ENCODE measurements around the gene SRGAP2. TPM values are rescaled to one million over a fixed set of nuclear protein-coding genes. Genes with fewer than 3 reads are reported as not detected.
"Not testable (repeated sequence)": the region's sequence is repeated elsewhere in the genome, so short reads cannot be mapped to it uniquely, and the experiment has no call there.

Gene SRGAP2
- total and polyA plus RNA-seq, 9 donors = 44.8 to 84.6 (median 72.9) TPM

- DNase-seq; H3K36me3 ChIP-seq (ENCODE audit: control insufficient read depth, insufficient read depth, low read length); H3K27me3 ChIP-seq (ENCODE audit: control insufficient read depth, insufficient read depth, low read length); H3K4me1 ChIP-seq (ENCODE audit: control insufficient read depth, insufficient read depth, low read length); H3K4me3 ChIP-seq (ENCODE audit: low read length); H3K27ac ChIP-seq (ENCODE audit: low read length); H3K9me3 ChIP-seq (replicated peaks; ENCODE audit: control insufficient read depth, low read depth, low read length): not testable (repeated sequence)
- no CpG with 5 or more reads among the region's 6 CpGs for WGBS (ENCODE audit: insufficient coverage)
Measured at GRCh38 chr1:206224190-206224776, 20.9 kb downstream of the SRGAP2 start.

GRCh38 chr1:206225386-206225785 lies 22.0 kb downstream of the SRGAP2 start:
- H3K9me3 ChIP-seq (replicated peaks; ENCODE audit: control insufficient read depth, low read depth, low read length); H3K4me1 ChIP-seq (ENCODE audit: control insufficient read depth, insufficient read depth, low read length); H3K27me3 ChIP-seq (ENCODE audit: control insufficient read depth, insufficient read depth, low read length); H3K36me3 ChIP-seq (ENCODE audit: control insufficient read depth, insufficient read depth, low read length); H3K27ac ChIP-seq (ENCODE audit: low read length); H3K4me3 ChIP-seq (ENCODE audit: low read length); DNase-seq: not testable (repeated sequence)
- no CpG with 5 or more reads among the region's 4 CpGs for WGBS (ENCODE audit: insufficient coverage)

GRCh38 chr1:206226886-206227285 lies 23.5 kb downstream of the SRGAP2 start:
- WGBS (ENCODE audit: insufficient coverage) = no CpG with 5 or more reads among the region's 5 CpGs
- H3K36me3 ChIP-seq (ENCODE audit: control insufficient read depth, insufficient read depth, low read length); H3K27ac ChIP-seq (ENCODE audit: low read length); H3K4me1 ChIP-seq (ENCODE audit: control insufficient read depth, insufficient read depth, low read length); H3K4me3 ChIP-seq (ENCODE audit: low read length); H3K9me3 ChIP-seq (replicated peaks; ENCODE audit: control insufficient read depth, low read depth, low read length); DNase-seq; H3K27me3 ChIP-seq (ENCODE audit: control insufficient read depth, insufficient read depth, low read length): not testable (repeated sequence)

- not testable (repeated sequence) for H3K9me3 ChIP-seq (replicated peaks; ENCODE audit: control insufficient read depth, low read depth, low read length); H3K27ac ChIP-seq (ENCODE audit: low read length); H3K27me3 ChIP-seq (ENCODE audit: control insufficient read depth, insufficient read depth, low read length); H3K36me3 ChIP-seq (ENCODE audit: control insufficient read depth, insufficient read depth, low read length); H3K4me3 ChIP-seq (ENCODE audit: low read length); H3K4me1 ChIP-seq (ENCODE audit: control insufficient read depth, insufficient read depth, low read length); DNase-seq
- WGBS (ENCODE audit: insufficient coverage) = no CpG with 5 or more reads among the region's 2 CpGs
Measured at GRCh38 chr1:206229286-206229685, 25.9 kb downstream of the SRGAP2 start.

GRCh38 chr1:206231989-206232388 lies 28.6 kb downstream of the SRGAP2 start:
- no CpG with 5 or more reads among the region's 9 CpGs for WGBS (ENCODE audit: insufficient coverage)
- H3K4me3 ChIP-seq (ENCODE audit: low read length); H3K9me3 ChIP-seq (replicated peaks; ENCODE audit: control insufficient read depth, low read depth, low read length); H3K36me3 ChIP-seq (ENCODE audit: control insufficient read depth, insufficient read depth, low read length); H3K4me1 ChIP-seq (ENCODE audit: control insufficient read depth, insufficient read depth, low read length); DNase-seq; H3K27me3 ChIP-seq (ENCODE audit: control insufficient read depth, insufficient read depth, low read length); H3K27ac ChIP-seq (ENCODE audit: low read length): not testable (repeated sequence)

GRCh38 chr1:206232970-206233645 lies 29.8 kb downstream of the SRGAP2 start:
- H3K27me3 ChIP-seq (ENCODE audit: control insufficient read depth, insufficient read depth, low read length); H3K9me3 ChIP-seq (replicated peaks; ENCODE audit: control insufficient read depth, low read depth, low read length); H3K27ac ChIP-seq (ENCODE audit: low read length); DNase-seq; H3K4me1 ChIP-seq (ENCODE audit: control insufficient read depth, insufficient read depth, low read length); H3K4me3 ChIP-seq (ENCODE audit: low read length); H3K36me3 ChIP-seq (ENCODE audit: control insufficient read depth, insufficient read depth, low read length): not testable (repeated sequence)
- WGBS (ENCODE audit: insufficient coverage) = no CpG with 5 or more reads among the region's 5 CpGs

- no CpG with 5 or more reads among the region's 3 CpGs for WGBS (ENCODE audit: insufficient coverage)
Measured at GRCh38 chr1:206234189-206234916, 31.0 kb downstream of the SRGAP2 start.

GRCh38 chr1:206235190-206235589 lies 31.8 kb downstream of the SRGAP2 start:
- not testable (repeated sequence) for H3K27ac ChIP-seq (ENCODE audit: low read length); DNase-seq; H3K4me3 ChIP-seq (ENCODE audit: low read length); H3K4me1 ChIP-seq (ENCODE audit: control insufficient read depth, insufficient read depth, low read length); H3K27me3 ChIP-seq (ENCODE audit: control insufficient read depth, insufficient read depth, low read length); H3K36me3 ChIP-seq (ENCODE audit: control insufficient read depth, insufficient read depth, low read length); H3K9me3 ChIP-seq (replicated peaks; ENCODE audit: control insufficient read depth, low read depth, low read length)
- no CpG with 5 or more reads among the region's 2 CpGs for WGBS (ENCODE audit: insufficient coverage)

More at GRCh38 chr1:206234189-206234916, 31.0 kb downstream of the SRGAP2 start:
- H3K9me3 ChIP-seq (replicated peaks; ENCODE audit: control insufficient read depth, low read depth, low read length); DNase-seq; H3K27me3 ChIP-seq (ENCODE audit: control insufficient read depth, insufficient read depth, low read length); H3K27ac ChIP-seq (ENCODE audit: low read length); H3K36me3 ChIP-seq (ENCODE audit: control insufficient read depth, insufficient read depth, low read length); H3K4me1 ChIP-seq (ENCODE audit: control insufficient read depth, insufficient read depth, low read length); H3K4me3 ChIP-seq (ENCODE audit: low read length): not testable (repeated sequence)

- not testable (repeated sequence) for H3K4me1 ChIP-seq (ENCODE audit: control insufficient read depth, insufficient read depth, low read length); H3K9me3 ChIP-seq (replicated peaks; ENCODE audit: control insufficient read depth, low read depth, low read length); H3K27ac ChIP-seq (ENCODE audit: low read length); H3K27me3 ChIP-seq (ENCODE audit: control insufficient read depth, insufficient read depth, low read length); H3K36me3 ChIP-seq (ENCODE audit: control insufficient read depth, insufficient read depth, low read length); H3K4me3 ChIP-seq (ENCODE audit: low read length)
- WGBS (ENCODE audit: insufficient coverage) = no CpG with 5 or more reads among the region's 4 CpGs
- peak; percentile 69 for DNase-seq
Measured at GRCh38 chr1:206240288-206240687, 36.9 kb downstream of the SRGAP2 start.

GRCh38 chr1:206243335-206243734 lies 40.0 kb downstream of the SRGAP2 start:
- not testable (repeated sequence) for H3K27ac ChIP-seq (ENCODE audit: low read length); H3K27me3 ChIP-seq (ENCODE audit: control insufficient read depth, insufficient read depth, low read length); H3K4me3 ChIP-seq (ENCODE audit: low read length); H3K4me1 ChIP-seq (ENCODE audit: control insufficient read depth, insufficient read depth, low read length); H3K9me3 ChIP-seq (replicated peaks; ENCODE audit: control insufficient read depth, low read depth, low read length); H3K36me3 ChIP-seq (ENCODE audit: control insufficient read depth, insufficient read depth, low read length)
- peak; percentile 41 for DNase-seq
- whole genome bisulfite sequencing (ENCODE audit: insufficient coverage) = no CpG with 5 or more reads among the region's 3 CpGs
